ENCODE data around the gene MYH14. TPM values are rescaled to one million over a fixed set of nuclear protein-coding genes. Genes with fewer than 3 reads are reported as not detected.

Gene MYH14
- total and polyA plus RNA-seq, 2 of the 8 experiments (the other 6 are each of a cell fraction or from before 2014, with no cell fraction given), result 17.3 to 28.6 TPM

GRCh38 chr19:50266041-50266440 is 62.6 kb downstream of the MYH14 start:
- WGBS, 2 experiments (ENCODE audit: extremely low coverage in 1 of 2, insufficient coverage in 1 of 2, insufficient read length in 1 of 2, insufficient replicate concordance in 2 of 2, low coverage in 1 of 2, low lambda C conversion rate in 2 of 2, missing lambda C conversion rate in 1 of 2), result 94% methylated on average over 8 of the region's 8 CpGs; no CpG with 5 or more reads in 1 of the 2 experiments
- Histone ChIP-seq H3K4me3 (ENCODE audit: extremely low read depth in 1 of 4, insufficient read depth in 2 of 4, low read depth in 3 of 4, low read length in 4 of 4) (no peak overlapping the region), H2BK15ac (ENCODE audit: low read length) (no peak overlapping the region), H2BK20ac (ENCODE audit: low read length) (no peak overlapping the region), H3K23me2 (ENCODE audit: low read depth, low read length) (no peaks in the 10 kb centered on the region), H3K79me1 (ENCODE audit: low read depth, low read length) (no peaks in the 10 kb centered on the region), H4K91ac (replicated peaks; ENCODE audit: insufficient read length, low read length) (no peak overlapping the region), H3K27ac (ENCODE audit: low read depth, low read length) (no peak overlapping the region), H2BK12ac (ENCODE audit: low read depth, low read length) (no peak overlapping the region), H4K5ac (ENCODE audit: insufficient read length, low read depth, low read length) (no peak overlapping the region), H3K36me3 (ENCODE audit: control insufficient read depth in 2 of 4, insufficient read depth in 4 of 4, low read length in 3 of 4) (peaks cover 0 to 13% (median 7%) of the 10 kb centered on the region in 4 experiments; a peak in 5 of 8 replicates), H3K14ac (ENCODE audit: insufficient read length) (no peak overlapping the region), H2AK5ac (ENCODE audit: low read depth, low read length) (no peak overlapping the region), H3K23ac (ENCODE audit: insufficient read length) (no peak overlapping the region), H3K9me3 (ENCODE audit: insufficient read depth in 2 of 2, low read depth in 1 of 2, low read length in 1 of 2) (no peaks in the 10 kb centered on the region), H3K27me3 (replicated peaks in 1 of 4; ENCODE audit: control insufficient read depth in 3 of 4, extremely low read depth in 1 of 4, insufficient read depth in 3 of 4, low read length in 3 of 4) (no peaks in the 10 kb centered on the region), H3K4me2 (ENCODE audit: insufficient read depth in 1 of 2, low read depth in 2 of 2, low read length in 2 of 2) (no peak overlapping the region; a peak in 1 of 4 replicates), H3K18ac (ENCODE audit: extremely low read depth, low read length) (no peak overlapping the region), H2BK120ac (replicated peaks; ENCODE audit: low read depth, low read length) (no peak overlapping the region), H3K4me1 (replicated peaks in 1 of 4; ENCODE audit: control insufficient read depth in 3 of 4, insufficient read depth in 4 of 4, low read length in 3 of 4) (peaks cover 0 to 6% (median 0%) of the 10 kb centered on the region in 4 experiments; a peak in 1 of 7 replicates), H3K79me2 (ENCODE audit: control insufficient read depth in 1 of 2, insufficient read depth in 2 of 2, low read length in 2 of 2) (no peaks in the 10 kb centered on the region), H3K4ac (replicated peaks; ENCODE audit: insufficient read length, low read depth, low read length) (no peak overlapping the region), H4K20me1 (replicated peaks in 1 of 2; ENCODE audit: control insufficient read depth in 1 of 2, insufficient read depth in 2 of 2, low read length in 2 of 2) (peaks cover 0 to 1% of the 10 kb centered on the region in 2 experiments), H4K8ac (ENCODE audit: extremely low read depth, insufficient read depth, low read length) (no peak overlapping the region), H3K9ac (replicated peaks in 1 of 4; ENCODE audit: extremely low read depth in 1 of 4, low read depth in 3 of 4, low read length in 3 of 4) (no peak overlapping the region), H2AFZ (ENCODE audit: low read length) (no peak overlapping the region), H3K56ac (replicated peaks; ENCODE audit: insufficient read length, low read depth, low read length) (no peak overlapping the region), H2BK5ac (ENCODE audit: low read depth, low read length) (no peak overlapping the region)
- FAIRE-seq (no peak), DNase-seq (ENCODE audit: low read depth in 1 of 2, low spot score in 2 of 2) (no peak)
- no peak for TF ChIP-seq PHF8 (conservative IDR thresholded peaks at IDR 0.05; ENCODE audit: low read depth, low read length)
- no peak for TF ChIP-seq BCL11A (IDR thresholded peaks at IDR 0.05; ENCODE audit: low read depth in 2 of 2, low read length in 2 of 2)
- no peak for TF ChIP-seq RFX5 (IDR thresholded peaks at IDR 0.05; ENCODE audit: borderline replicate concordance, low read depth, low read length)
- no peak for TF ChIP-seq JUND (IDR thresholded peaks at IDR 0.05; ENCODE audit: low read length)
- no peak for TF ChIP-seq YY1 (IDR thresholded peaks at IDR 0.05; ENCODE audit: low read depth, low read length)
- no peak for TF ChIP-seq TAF1 (IDR thresholded peaks at IDR 0.05; ENCODE audit: low read depth, low read length)
- TF ChIP-seq JUN (IDR thresholded peaks at IDR 0.05; ENCODE audit: low read depth, low read length), result no peak
- TF ChIP-seq EGR1 (IDR thresholded peaks at IDR 0.05; ENCODE audit: borderline replicate concordance, low read depth, low read length), result no peak
- TF ChIP-seq FOSL1 (IDR thresholded peaks at IDR 0.05; ENCODE audit: insufficient read depth, low read depth, low read length), result no peak
- no peak for TF ChIP-seq ZNF274 (IDR thresholded peaks at IDR 0.05; ENCODE audit: borderline replicate concordance, extremely low read depth, low read length)
- no peak for TF ChIP-seq GABPA (IDR thresholded peaks at IDR 0.05; ENCODE audit: borderline replicate concordance, insufficient read depth, low read length)
- no peak for TF ChIP-seq BRCA1 (IDR thresholded peaks at IDR 0.05; ENCODE audit: low read depth, low read length)
- TF ChIP-seq MAX (IDR thresholded peaks at IDR 0.05), result no peak
- POLR2A ChIA-PET (ENCODE audit: partially characterized antibody), result interaction anchor here (1.3 to 1.5 kb wide), 3 partner anchors 15 to 67 kb away, joined by 3 to 6 read pairs (median 4); no protein-coding TSS in a partner anchor
- CTCF ChIA-PET (ENCODE audit: partially characterized antibody), result interaction anchor here (1.0 to 7.8 kb wide), 9 partner anchors 10 to 100 kb away, joined by 3 to 51 read pairs (median 4); no protein-coding TSS in a partner anchor
